HG03103 (cell line): ENCODE data around the gene AKR7A3.
"Not testable (repeated sequence)": the region's sequence is repeated elsewhere in the genome, so short reads cannot be mapped to it uniquely, and the experiment has no call there.

Source experiments
- ATAC-seq: cut with Tn5 transposase; IDR thresholded peaks from one replicate; pipeline ENCODE4 v1.9.1; 2021; ENCODE audit warnings: low read depth; ENCODE audit not compliant: unreplicated experiment

The AKR7A3 gene

DNA sequence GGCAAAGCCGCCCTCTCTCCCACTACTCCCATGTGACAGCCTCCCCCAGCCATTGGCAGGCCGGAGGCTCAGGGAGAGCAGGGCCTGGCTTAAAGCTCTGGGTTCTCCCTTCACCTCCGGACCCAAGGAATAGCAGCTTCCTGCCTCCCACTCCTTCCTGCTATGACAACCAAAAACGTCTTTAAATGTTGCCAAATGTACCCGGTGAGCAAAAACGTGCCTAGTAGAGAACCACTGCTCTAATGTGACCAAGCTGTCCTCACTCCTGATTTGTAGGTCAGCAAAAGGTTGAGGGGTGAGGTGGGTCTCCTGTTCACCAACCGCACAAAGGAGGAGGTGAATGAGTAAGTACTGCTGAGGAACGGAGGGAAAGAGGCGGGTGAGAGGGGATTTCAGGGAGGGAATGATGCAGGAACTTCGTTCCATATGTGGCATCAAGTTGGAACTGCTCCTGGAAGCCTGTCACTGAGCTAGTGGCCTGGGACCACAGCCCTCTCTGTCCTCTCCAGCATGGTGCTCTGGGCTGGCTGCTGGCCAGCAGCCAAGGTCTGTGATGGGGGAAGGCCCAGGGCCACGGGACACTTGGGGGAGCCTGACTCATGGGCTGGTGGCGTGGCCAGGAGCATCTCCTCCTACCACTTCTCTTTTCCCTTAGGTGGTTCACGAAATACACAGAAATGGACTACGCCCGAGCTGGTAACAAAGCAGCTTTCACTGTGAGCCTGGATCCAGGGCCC is 31.2 kb downstream of the AKR7A3 start:
- no peak for ATAC-seq

DNA sequence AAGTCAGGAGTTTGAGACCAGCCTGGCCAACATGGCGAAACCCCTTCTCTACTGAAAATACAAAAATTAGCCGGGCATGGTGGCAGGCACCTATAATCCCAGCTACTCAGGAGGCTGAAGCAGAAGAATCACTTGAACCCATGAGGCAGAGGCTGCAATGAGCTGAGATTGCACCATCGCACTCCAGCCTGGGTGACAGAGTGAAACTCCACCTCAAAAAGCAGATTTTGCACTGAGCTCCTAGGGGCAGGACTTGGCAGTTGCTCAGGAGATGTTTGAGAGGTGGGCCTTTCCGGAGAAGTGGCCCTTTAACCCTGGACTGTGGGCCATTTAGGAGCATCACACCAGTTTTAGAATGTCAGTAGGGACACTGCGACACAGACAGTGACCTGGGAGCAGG is 32.3 kb downstream of the AKR7A3 start:
- ATAC-seq, result not testable (repeated sequence)

GRCh38 chr1:19255288-19255687 is 33.3 kb downstream of the AKR7A3 start:
- no peak for ATAC-seq

GRCh38 chr1:19254416-19254815 is 34.2 kb downstream of the AKR7A3 start:
- no peak for ATAC-seq

DNA sequence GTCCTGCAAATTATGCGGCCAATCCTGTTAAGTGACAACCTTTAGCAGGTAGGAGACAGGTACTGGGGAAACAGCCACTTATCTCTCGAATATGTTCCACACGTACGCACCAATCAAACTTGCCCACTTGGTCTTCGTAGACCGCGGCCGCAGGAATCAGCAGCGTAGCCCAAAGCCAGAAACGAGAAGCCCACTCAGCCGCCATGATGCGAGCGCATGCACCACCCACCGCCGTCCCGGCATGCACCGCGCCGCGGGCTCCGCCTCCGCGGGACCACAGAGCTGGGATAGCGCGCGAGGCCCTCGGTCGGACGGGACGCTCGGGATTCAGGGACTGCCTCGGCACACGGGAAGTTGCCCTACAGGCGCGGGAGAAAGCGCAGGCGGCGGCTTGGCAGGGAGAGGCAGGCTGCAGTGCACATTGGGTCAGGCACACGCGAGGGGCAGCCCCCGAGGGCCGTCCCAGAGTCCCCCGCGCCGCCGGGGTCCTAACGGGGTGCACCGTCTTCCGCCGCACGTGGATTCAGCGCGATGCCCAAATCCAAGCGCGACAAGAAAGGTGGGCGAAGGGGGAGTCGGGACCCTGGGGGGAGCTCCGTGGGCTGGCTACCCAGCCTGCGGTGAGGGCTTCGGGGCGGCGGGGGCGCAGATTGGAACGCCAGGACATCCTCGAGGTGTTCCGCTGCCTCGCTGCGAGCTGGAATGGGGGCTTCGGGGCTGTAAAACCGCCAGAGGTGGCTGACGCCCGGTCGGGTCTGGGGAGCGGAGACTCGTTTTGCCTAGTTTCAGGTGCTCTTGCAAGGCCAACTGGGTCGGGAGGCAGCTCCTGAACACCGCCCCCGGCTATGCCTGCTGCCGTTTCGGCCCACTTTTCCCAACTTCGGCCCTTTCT is 37.0 kb downstream of the AKR7A3 start, which contains the start of the genes EMC1 and MRTO4:
EMC1 (minus strand) TSS at position 220 of the 892 bp plus-strand sequence; CDS start at position 205, 15 bp downstream.
MRTO4 (plus strand) TSS at position 501 of the 892 bp plus-strand sequence; CDS start at position 532, 31 bp downstream.
- peak; percentile 72 for ATAC-seq

GRCh38 chr1:19250629-19251304 is 37.8 kb downstream of the AKR7A3 start:
- ATAC-seq, result no peak

- no peak for ATAC-seq
These were observed 47.7 kb downstream of the AKR7A3 start for GRCh38 chr1:19240673-19241538.

GRCh38 chr1:19239876-19240275 is 48.7 kb downstream of the AKR7A3 start:
- no peak for ATAC-seq

DNA sequence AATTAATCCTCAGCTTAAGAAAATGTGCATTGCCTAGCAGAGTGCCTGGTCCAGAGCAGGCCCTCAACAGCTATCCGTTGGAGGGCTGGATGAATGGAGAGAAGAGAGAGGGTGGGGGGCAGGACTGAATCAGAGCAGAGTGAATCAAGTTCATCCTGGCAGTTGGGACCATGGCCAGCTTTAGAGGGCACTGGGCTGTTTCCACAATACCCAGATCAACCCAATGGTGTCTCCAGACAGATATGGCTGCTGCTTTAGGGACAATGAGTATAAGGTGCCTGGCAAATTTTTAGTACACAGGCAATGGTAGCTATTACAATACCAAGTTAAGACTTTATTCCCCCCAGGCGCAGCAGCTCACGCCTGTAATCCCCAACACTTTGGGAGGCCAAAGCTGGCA is 54.3 kb downstream of the AKR7A3 start:
- no peak for ATAC-seq
